Cardiac fibroblast (primary cell): ENCODE results near the gene SLC1A2.

Experiments used
- DNase-seq, 2 donors: peaks; one replicate each; pipeline versions ENCODE4 v3.0.0 to v3.0.0-alpha.2; 2010; ENCODE audit warnings: low read depth in 2 of 2
- H3K4me3 ChIP-seq, 2 donors: replicated peaks in 1 of 2; 1 replicate in 1 of 2; 2 replicates in 1 of 2; pipeline ENCODE4 v1.5.1; 2011; ENCODE audit warnings: low read depth in 2 of 2, low read length in 2 of 2, mild to moderate bottlenecking in 2 of 2, moderate library complexity in 1 of 2
- CTCF ChIP-seq: IDR thresholded peaks from one replicate; pipeline ENCODE4 v1.5.1; 2011; ENCODE audit warnings: low read depth, mild to moderate bottlenecking, low read length, inconsistent platforms

The SLC1A2 gene

GRCh38 chr11:35247863-35248262 lies 171.5 kb downstream of the SLC1A2 start:
- H3K4me3 ChIP-seq = no peak overlapping the region
- DNase-seq = no peak
- no peak for TF ChIP-seq CTCF

DNA sequence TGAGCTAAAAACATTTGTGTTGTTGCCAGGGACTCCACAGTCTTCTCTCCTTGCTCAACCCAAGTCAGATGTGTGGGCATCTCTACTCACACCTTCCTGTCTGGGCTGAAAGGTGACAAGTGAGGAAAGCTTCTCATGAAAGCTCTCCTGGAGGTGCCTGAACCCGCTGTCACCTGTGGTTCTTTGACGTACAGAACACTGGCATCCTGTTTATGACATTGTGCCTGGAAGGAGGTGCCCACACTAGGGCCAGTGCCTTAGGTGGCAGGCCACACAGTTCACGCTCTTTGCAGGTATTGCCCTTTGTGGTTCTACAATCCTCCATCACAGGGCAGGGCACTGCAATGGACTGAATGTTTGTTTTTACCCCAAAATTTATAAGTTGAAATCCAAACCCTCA lies 171.9 kb downstream of the SLC1A2 start:
- H3K4me3 ChIP-seq = no peak overlapping the region
- no peak for TF ChIP-seq CTCF
- DNase-seq = no peak

DNA sequence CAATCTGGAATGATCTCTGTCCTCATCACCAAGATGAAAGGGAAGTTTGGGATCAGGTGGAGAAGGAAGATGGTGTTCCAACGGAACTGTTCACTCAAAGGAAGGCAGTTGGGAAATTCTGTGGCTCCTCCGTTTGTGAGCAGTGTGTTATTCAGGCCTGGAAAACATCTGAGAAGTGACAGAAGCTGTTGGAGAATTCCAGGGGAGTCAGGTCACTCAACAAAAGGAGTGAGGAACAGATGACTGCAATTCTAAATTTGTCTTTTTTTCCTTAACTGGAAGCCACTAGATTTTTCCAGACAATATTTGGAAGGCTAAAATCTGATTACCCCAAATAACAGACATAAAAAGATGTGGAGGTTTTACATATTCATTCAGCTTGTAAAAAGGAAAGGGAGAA lies 172.6 kb downstream of the SLC1A2 start:
- no peak overlapping the region for H3K4me3 ChIP-seq
- no peak for TF ChIP-seq CTCF
- peak; percentile 49 to 62 for DNase-seq

DNA sequence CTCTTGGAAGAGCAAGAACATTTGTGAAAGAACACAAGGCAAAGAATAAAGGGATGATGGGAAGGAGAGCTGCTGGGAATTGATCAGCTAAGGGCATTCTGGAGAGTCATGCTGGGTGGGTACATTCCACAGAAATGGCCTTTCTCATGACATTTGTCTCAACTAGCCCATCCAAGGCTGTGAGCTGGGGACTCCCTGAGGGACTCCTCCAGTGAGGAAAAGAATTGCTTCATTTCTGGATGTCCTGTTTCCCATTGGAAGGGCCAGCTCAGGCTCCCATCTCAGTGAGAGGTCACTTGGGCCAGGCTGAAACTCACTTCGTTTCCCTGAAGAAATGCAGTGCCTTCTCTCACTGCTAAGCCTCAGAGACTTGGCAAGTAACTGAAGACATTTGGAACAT lies 173.6 kb downstream of the SLC1A2 start:
- DNase-seq = no peak
- H3K4me3 ChIP-seq = no peak overlapping the region
- no peak for TF ChIP-seq CTCF

- no peak overlapping the region for H3K4me3 ChIP-seq
- no peak for TF ChIP-seq CTCF
- peak in 1 of 2 donors; percentile 40 for DNase-seq
These were observed 174.3 kb downstream of the SLC1A2 start for GRCh38 chr11:35245056-35245455.

DNA sequence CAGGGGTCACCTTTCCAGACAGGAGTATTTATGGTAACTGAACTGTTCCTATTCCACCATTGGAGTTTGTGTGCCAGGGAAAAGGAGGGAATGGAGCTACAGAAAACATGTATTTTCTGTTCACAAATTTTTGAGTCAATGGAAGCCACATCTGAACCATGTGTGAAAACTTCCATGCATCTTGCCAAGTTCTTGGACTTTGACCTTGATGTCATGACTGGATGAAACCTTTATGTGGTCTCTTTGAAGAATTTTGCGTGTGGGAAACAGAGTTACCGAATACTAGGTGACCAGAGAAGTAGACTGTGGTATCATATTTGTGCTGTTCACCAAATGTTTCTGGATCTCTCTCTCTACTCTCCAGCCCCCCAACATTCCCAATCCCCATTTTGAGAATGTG lies 175.6 kb downstream of the SLC1A2 start:
- no peak for DNase-seq
- H3K4me3 ChIP-seq = no peak overlapping the region
- no peak for TF ChIP-seq CTCF
